HG02884 (cell line): Measurements from ENCODE around the gene HPSE2.

ENCODE experiments used
- ATAC-seq: cut with Tn5 transposase; IDR thresholded peaks from one replicate; pipeline ENCODE4 v1.9.1; 2021; ENCODE audit warnings: mild to moderate bottlenecking, moderate library complexity; ENCODE audit not compliant: unreplicated experiment

HPSE2 gene

DNA sequence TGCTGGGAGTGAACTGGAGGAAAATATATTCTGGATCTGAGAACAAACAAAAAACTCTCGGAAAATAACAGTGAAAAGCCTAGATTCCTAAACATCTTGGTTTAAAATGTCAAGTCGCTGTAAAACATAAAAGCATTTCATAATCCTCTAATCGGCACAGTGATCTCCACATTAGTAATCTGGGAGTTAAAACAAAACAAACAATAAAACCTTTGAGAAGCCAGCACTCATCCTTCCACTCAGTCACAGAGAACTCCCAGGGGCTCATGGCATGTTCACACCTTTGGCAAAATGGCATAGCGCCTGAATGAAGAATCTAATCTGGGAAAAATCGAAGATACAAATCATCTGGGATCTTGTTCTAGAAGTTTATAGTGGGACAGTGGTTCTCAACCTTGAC, 764.8 kb downstream of the HPSE2 start:
- no peak for ATAC-seq

DNA sequence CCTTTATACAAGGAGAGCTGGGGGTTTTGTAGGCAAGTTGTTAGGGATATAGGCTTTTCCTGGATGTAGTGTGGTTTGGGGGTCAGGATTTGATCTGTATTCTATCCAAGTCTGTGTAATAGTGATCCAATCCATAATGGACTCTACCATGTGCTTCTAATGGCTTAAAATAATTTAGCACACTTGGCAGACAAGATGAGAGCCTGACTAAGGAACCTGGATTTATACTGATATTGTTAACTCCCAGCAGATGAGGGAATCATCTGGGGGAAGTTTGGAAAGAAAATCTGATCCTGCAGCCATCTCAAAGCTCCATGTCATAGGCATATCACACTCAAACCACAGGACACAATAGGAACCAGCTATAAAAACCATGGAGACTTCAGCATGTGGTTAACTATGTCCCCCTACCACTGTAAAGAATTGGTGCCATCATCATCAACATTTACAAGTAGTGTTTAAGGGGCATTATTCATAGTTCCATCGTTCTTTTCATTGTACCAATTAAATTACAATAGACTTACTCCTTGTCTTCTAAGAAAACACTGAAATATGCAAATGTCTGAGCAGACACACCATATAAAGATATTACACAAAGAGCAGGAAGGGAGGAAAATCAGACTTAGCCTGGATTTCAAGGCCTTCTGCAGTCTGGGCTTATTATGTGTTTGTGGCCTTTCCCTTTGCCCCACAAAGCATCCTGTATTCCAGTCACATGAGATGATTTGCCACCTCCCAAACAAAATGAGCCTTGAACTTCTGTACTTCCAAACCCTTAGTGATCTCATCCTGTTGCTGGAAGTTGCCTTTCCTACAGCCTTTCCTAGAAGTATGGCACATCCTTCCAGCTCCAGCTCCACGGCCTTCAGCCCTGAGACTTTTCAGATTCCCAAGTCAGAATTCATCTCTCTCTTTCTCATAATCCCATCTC, 766.4 kb downstream of the HPSE2 start:
- no peak for ATAC-seq

DNA sequence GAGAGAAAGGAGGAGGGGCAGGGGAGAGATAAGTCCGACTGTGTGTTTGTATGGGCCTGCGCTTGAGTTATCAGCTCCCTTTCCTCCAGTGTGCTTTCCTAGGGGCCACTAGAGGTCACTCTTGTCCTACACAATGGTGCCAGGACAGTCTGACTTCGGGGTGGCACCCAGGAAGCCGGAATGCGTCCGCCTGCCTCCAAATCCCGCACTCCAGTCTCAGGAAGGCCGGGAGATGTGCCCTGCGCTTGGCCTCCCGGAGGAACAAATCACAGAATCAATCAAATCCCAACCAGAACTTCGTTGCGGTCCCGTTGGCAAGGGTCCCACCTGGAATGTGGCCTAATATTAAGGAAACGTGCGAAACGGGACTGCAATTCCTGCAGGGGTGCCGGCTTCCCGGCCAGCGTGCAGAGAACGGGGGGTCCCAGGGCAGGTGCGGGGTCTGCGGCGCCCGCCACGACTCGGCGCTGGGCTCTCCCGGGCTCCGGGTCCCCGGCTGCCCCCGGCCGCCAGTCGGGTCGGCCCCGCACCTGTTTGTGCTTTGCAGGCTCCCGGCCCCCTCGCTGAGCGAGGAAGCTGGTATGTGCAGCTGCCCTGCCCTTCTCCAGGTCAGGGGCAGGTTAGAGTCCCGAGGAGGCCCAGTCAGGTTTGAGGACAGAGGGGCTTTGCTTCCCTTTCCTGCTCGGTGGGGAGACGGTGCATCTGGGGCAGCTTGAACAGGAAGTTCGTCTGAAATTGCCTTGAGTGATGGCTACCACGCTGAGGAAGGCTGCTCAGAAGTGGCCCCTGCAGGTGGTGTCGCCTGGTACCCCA, 767.9 kb downstream of the HPSE2 start:
- peak; percentile 93 for ATAC-seq

DNA sequence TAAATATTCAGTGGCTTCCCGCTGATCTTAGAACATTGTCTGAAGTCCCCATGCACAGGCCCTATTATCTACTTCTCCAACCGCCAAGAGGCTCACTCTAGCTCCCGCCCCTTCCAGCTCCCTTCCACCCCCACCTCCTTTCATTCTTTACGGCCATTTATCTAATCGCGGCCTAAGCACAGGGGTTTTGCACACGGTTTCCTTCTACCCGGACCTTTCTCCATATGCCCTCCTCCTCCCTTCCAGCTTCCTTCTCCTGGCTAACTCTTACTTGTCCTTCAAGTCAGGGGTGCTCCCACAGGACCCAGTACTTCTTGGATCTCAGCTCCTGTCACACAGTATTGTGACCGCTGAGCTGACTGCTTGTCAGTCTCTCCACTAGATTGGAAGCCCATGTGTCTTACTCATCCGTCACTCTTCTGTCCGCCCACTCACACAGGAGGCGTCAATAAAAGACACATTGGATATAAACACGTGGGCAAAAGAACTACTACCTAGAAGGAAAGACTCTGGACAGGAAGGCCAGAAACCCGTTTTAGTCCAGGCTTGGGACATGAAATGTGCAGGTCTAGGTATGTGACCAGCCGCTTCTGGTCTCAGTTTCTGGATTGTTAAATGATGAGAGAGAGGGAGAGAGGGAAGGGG, 768.7 kb downstream of the HPSE2 start:
- no peak for ATAC-seq

DNA sequence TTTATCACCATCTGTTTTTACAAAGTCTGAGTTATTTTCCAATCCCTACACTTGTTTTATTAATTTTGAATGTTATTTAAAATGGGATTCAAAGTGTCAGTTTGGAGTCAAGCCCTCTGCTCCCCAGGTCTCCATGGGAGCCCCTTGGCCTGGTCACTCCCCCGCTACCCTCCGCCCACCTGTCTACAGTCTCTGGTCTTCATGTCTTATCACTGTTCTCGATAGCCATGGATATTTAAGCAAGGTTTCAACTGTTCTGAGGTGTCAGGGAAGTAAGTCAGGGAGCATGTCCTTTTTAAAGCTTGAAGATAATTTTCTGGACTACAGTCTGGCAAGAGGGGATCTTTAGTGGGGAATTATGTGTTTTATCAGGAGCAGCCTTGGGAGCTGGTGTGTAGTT, 769.8 kb downstream of the HPSE2 start:
- ATAC-seq: no peak

DNA sequence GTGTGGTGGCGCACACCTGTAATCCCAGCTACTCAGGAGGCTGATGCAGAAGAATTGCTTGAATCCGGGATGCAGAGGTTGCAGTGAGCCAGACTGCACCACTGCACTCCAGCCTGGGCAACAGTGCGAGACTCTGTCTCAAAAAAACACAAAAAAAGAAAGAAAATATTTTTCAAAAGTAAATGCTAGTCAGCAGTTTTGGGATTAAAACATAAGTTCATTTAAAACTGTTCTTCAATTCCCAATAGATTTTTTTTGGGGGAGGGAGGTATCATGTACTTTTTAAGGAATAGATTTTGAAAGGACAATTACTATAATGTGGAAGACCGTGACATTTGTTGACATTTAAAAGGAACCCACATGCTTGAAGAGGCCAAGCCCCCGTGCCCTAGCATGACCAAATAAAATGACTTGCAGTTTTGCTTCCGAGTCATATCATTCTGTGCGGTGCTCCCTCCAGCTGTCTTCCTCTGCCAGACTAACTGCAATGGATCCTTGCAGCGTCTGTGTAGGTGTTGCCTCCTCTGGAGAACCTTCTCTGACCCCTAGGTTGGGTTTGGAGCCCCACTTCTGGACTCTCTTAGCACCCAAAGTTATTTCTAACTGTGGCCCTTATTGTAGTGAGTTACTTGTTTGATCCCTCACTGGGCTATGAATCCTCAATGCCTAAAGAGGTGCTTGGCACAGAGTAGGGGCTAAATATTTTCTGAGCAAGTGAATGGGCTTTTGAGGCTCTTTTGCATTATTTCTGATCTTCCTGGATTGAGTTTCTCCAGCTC, 771.5 kb downstream of the HPSE2 start:
- no peak for ATAC-seq

DNA sequence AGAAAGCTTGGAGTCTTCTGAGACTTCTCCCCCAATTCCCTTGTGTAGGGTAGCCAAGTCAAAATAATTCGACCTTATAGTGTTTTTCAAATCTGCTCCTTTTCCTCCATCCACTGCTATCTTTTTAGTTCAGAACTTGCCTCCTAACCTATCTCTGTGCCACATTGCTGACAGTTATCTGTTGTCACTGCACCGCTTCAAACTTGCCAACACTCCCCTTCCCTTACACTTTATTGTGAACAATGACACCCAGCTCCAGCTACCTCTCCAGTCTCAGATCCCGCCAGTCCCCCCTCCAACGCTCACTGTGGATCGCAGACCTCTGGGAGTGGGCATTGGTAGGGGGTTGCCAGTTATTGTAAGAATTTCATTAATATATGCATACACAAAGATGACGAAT, 772.6 kb downstream of the HPSE2 start:
- ATAC-seq: no peak

DNA sequence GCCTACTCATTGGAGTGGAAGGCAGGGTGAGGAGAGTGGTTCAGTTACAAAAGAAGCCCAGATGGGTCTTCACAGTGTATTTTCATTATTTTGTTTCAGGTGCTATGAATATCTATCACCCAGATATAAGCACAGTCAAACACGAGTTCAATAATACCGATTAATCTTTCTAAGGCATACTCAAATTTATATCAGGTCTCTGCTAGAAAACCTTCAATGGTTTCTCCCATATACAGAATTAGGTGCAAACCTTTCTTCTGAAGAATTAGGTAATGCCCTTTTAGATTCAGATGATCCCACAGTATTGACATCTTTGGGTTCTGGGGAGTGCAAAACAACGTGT, 774.2 kb downstream of the HPSE2 start:
- ATAC-seq: no peak

DNA sequence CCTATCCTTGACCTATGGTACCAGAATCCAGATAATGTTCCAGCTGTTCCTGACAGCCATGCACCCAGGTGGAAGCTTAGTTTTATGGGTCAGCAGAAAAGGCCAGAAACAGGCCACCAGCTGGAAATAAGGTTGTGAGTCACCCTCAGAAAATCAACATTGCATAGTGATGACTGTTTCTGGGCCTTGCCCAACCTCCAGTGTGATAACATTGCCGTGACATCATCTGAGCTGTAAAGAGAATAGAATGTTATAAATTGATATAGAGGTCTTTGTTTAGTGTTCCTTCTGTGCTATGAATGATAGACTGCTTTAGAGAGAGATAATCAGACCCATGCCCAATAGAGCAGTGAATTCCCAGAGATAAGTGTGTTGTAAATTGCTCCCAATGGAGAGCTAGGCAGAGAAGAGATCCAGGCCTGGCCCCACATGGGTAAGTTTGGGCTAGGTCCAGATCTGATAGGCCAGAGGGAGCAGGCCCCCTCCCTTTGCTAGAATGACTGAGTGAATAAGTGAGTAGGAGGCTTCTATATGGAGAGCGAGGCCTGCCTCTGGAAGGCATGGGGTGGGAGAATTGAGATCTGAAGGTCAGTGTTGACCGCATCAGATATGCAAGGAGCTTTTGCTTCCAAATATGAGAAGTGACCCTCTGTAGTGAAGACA, 774.7 kb downstream of the HPSE2 start:
- ATAC-seq: no peak

DNA sequence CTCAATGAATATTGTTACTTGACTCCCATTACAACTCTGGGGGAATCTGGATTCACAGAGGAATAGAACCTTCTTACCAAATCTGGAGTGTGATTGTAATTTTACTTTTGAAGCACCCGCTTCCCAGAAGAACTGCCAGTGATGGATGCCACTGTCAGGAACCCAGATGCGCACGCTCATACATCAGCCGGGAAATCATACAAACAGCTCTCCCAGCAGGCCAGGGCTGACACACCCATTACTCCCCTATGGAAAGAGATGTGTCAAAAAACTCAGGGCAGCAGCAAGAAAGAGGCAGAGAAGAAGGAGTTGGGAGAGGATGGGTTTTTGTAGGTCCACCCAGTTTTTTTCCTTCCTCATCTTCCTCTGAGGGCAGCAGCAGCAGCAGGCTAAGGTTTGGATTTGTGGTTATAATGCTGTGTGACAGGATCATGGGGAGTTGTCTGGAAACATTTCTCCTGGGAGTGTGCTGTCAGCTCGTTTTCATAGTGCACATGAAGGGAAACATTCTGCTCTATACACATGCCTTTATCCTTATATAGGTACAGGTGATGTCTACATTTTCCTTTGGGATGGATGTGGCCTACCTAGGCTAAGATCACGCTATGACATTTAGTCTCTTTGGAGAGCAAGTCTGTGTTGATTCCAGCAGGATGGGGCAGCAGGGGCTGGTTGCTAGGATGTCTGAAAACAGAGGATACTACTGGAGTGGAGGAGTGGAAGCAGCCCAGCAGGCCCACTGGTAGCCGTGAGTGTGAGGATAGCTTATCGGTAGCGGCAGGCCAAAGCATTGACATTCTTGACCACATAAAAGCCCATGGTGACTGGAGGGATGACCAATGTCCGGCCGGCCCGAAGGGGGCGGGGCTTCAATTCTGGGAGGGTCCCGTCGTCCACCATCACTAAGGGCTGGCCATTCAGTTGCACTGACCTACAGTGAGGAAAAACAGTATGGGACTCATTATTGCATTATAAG, 776.6 kb downstream of the HPSE2 start:
- ATAC-seq: no peak

DNA sequence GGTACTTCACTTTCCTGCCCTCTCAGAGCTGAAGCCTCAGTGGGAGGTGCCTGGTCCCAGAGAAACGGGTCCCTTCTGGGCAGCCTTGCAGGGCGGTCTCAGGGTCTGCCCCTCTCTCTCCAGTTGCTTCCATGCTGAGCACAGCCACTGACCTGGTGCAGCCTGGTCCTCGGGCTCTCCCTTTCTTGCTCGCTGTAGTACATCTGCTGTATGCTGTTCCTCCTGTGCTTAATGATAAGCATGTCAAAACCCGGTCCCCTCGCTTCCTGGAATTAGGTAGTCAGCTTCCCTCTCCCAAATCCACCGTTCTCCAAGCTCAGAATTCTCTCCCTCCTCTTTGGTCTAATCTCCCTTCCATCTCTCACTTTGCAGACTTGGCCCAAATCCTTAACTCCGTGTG, 777.9 kb downstream of the HPSE2 start:
- no peak for ATAC-seq

DNA sequence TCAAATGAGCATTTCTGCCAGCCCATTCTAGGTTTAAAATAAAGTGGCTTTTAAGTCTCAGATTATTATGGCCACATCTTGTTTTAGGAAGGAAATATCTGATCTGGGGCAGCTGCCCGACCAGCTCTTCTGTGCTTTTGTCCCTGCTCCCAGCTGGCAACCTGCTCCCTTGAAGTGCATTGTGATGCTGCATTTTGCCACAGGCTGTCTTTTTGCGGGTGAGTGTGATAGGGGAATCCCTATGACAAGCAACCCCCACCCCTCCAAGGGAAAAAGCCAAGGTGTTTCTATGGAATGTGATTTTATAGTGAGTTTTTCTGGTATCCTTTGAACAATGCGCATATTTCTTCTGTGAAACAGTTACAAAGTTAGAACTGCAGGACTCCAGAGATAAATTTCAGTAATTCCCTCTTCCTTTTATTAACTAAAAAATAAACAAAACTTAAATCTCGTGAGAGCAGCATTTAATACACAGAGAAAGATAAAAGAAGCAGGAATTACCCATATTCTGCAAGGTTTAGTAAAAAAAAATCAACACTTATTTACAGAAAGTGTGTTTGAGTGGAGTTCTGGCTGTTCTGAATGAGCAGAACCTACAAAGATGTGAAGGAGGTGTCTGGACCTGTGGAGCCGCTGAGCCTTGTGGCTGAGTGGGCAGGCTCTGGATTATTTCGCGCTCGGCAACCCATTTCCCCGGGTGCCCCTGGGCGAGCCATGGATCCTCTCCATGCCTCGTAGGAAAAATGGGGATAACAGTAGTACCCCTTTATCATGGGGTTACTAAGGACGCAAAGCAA, 778.8 kb downstream of the HPSE2 start:
- no peak for ATAC-seq

DNA sequence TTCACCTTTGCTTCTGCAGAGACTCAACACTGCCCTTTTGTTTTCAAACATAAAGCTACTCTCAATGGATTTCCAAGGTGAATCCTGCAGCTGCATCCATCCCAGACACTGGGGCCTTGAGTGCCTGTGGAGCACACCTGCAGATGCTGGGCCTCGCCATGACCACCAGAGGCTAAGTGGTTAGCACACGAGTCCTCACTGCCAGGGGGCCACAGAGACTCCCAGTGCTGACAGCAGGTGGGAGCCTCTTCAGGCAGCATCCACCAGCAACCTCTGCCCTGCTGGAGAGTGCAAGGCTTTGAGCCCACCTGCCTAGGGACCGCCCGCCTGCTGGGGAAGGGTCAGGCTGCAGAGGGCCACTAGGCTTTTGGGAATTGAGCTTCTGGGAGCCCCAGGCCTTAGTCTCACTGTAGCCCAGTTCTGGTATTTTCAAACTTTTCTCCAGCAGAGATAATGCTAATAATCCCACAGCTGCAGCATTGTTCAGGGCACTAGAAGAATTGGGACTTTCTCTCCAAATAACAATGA, 779.5 kb downstream of the HPSE2 start:
- no peak for ATAC-seq

DNA sequence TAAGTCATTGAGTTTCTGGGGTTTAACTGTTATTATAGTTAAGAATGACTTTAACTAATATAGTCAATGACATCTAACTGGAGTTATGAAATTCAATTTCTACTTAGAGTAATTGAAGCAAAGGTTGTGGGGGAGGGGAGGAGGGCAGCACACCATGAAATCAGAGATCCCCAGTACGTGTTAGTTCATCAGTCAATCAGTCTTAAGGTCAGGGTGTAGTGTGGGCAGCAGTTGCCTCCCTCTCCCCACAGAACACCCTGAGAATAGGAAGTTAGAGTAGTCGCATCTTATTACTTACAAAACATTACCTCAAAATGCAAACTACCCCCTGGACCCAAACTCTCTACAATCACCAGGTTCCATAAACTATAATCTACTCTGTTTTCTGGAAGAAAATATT, 781.9 kb downstream of the HPSE2 start:
- ATAC-seq: no peak

DNA sequence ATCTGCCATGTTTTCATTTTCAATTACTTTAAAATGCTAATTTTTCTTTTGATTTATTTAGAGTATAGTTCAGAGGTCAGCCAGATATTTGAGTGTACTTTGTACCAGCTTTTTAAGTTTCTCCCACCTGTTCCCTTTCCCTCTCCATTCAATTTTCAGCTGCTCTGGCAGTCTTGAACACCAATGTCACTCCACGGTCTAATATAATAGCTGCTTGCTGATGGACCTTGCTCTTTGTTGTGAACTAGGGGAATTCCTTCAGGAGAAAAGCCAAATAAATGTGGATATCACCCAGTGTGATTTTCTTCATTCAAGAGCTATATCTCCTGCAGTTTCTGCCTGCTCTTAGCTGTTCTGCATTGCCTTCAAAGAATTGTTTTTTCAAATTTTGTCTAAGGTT, 785.0 kb downstream of the HPSE2 start:
- no peak for ATAC-seq

DNA sequence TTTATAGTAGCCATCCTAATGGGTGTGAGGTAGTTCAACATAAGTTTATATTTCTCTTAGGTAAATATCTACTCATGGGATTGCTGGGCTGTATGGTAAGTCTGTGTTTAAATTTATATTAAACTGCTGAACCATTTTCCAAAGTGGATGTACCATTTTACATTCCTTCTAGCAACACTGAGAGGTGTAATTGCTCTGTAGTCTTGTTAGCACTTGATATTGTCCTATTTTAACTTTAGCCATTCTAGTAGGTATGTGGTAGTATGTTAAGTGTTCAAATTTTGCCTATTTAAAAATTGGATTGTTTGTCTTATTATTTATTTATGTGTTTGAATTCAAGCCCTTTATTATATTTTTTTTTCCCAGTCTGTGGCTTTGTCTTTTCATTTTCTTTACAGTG, 786.4 kb downstream of the HPSE2 start:
- ATAC-seq: no peak

DNA sequence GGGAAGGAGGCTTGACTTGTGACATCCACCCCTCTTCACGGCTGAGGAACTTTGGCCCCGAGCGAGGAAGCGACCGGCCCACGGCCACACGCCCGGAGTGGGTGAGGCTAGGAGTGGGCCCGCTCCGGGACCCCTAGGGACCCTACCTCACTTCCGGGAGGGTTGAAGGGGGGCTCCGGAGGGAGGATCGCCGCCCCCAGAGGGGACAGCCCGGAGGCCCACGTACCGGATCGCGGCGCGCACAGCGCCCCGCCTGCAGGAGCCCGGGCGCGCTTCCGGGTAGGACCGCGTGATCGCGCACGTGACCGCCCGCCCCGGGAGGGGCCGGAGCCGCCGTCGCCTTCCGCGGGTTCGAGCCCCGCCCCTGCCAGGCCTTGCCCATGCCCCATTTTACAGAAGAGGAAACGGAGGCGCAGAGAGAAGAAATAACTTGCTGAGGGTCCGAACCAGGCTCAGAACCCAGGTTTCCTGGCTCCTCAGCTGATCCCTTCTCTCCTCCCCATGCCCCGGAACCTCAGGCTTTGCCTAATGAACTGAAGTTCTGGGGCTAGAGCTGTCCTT, 788.9 kb downstream of the HPSE2 start, which contains the start of gene HPS1:
Gene HPS1 (minus strand): TSS at position 275 of the 561 bp plus-strand sequence. CDS start 3,695 bp downstream, outside the sequence.
- ATAC-seq: peak; percentile 81
